Measurements from ENCODE around the gene CD320.
"Not testable (repeated sequence)": the region's sequence is repeated elsewhere in the genome, so short reads cannot be mapped to it uniquely, and the experiment has no call there.

CD320 gene

GRCh38 chr19:8307965-8308866 is at the start of gene CD320:
TSS of gene CD320 (minus strand) at chr19:8308358. CDS start at chr19:8308290, 68 bp downstream.
- DNase-seq: peak; percentile 37 to 94 (median 81)

GRCh38 chr19:8357007-8357521 is 48.9 kb upstream of the CD320 start:
- no peak for DNase-seq

- no peak for DNase-seq
These were observed 47.7 kb upstream of the CD320 start for GRCh38 chr19:8355631-8356402.

- DNase-seq: not testable (repeated sequence)
These were observed 44.7 kb upstream of the CD320 start for GRCh38 chr19:8352845-8353244.

GRCh38 chr19:8352134-8352827 is 44.1 kb upstream of the CD320 start:
- peak in 1 of 51 donors; percentile 13 for DNase-seq

- not testable (repeated sequence) for DNase-seq
These were observed 41.6 kb upstream of the CD320 start for GRCh38 chr19:8349629-8350372.

GRCh38 chr19:8343483-8343844 is 35.3 kb upstream of the CD320 start:
- no peak for DNase-seq

- peak in 50 of 51 donors; percentile 3 to 93 (median 74) for DNase-seq
These were observed 34.7 kb upstream of the CD320 start, which contains the start of gene KANK3 for GRCh38 chr19:8342684-8343482. TSS of gene KANK3 (minus strand) at chr19:8343262. CDS start at chr19:8337828, 5,434 bp downstream.

GRCh38 chr19:8342316-8342683 is 34.1 kb upstream of the CD320 start:
- no peak for DNase-seq

- DNase-seq: not testable (repeated sequence)
These were observed 33.3 kb upstream of the CD320 start for GRCh38 chr19:8341504-8341903.

GRCh38 chr19:8340341-8341096 is 32.4 kb upstream of the CD320 start:
- peak in 1 of 51 donors; percentile 2 for DNase-seq

- no peak for DNase-seq
These were observed 30.7 kb upstream of the CD320 start for GRCh38 chr19:8338835-8339234.

GRCh38 chr19:8337728-8338127 is 29.6 kb upstream of the CD320 start:
- no peak for DNase-seq

GRCh38 chr19:8336660-8337059 is 28.5 kb upstream of the CD320 start:
- no peak for DNase-seq

- no peak for DNase-seq
These were observed 28.0 kb upstream of the CD320 start for GRCh38 chr19:8336072-8336569.

GRCh38 chr19:8335343-8336071 is 27.3 kb upstream of the CD320 start:
- no peak for DNase-seq

- peak in 8 of 51 donors; percentile 3 to 46 (median 11) for DNase-seq
These were observed 26.5 kb upstream of the CD320 start for GRCh38 chr19:8334458-8335342.

Measured in hypothalamus (tissue), 51 donors.